Tongue (tissue), 2 donors: ENCODE measurements around the gene RMRP. TPM values are rescaled to one million over a fixed set of nuclear protein-coding genes. Genes with fewer than 3 reads are reported as not detected.
A peak's percentile ranks its signal among the peaks of the same experiment; 100 is the strongest.

ENCODE experiments used
- DNase-seq: peaks from one replicate; pipeline ENCODE4 v3.0.0-alpha.2; 2015
- total RNA-seq: library from RNA; depleted of rRNA; stranded (reverse); fragments of >200 nt; gene quantifications from one replicate; pipeline ENCODE4 v1.2.3, GENCODE V29; 2014

The RMRP gene
- total RNA-seq, 1 donor from 2014 or later: 2,887 TPM

- peak; percentile 51 for DNase-seq
Measured at GRCh38 chr9:35686222-35687203, 28.7 kb upstream of the RMRP start.

- no peak for DNase-seq
Measured at GRCh38 chr9:35685506-35685905, 27.7 kb upstream of the RMRP start.

DNA sequence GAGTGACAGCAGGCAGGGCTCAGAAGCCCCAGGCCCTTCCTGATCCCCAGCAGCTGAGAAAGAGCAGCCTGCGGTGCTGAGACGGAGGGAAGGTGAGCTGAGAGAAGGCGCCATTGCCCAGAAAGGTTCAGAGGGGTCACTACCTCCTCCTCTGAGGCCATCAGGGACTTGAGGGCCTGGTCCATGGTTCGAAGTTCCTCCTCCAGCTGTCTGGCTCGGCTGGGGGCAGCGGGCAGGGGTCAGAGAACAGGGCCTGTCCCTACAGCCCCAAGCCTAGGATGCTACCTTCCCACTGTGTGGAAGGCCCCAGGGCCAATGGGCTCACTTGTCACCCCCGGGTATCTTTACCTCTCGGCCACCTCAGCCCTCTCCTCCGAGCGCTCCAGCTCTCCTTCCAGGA, 27.1 kb upstream of the RMRP start:
- DNase-seq: no peak

DNA sequence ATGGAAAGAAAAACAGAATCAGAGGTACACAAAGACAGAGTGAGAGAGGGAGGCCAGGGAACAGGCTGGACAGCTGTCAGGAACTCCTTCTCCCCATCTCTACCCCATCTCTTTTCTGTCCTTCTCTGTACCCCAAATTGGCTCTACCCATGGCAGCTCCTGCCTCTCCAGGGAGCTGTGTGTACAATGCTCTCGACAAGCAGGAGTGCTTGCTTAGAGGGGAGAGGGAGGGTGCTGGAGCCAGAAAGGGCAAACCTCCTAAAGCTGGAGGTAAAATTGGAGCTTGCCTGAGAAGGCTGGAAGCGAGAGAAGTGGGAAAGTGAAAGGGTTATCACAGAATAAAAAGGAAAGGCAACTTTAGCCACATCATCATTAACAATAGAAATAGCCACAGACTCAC, 25.5 kb upstream of the RMRP start:
- DNase-seq: no peak

DNA sequence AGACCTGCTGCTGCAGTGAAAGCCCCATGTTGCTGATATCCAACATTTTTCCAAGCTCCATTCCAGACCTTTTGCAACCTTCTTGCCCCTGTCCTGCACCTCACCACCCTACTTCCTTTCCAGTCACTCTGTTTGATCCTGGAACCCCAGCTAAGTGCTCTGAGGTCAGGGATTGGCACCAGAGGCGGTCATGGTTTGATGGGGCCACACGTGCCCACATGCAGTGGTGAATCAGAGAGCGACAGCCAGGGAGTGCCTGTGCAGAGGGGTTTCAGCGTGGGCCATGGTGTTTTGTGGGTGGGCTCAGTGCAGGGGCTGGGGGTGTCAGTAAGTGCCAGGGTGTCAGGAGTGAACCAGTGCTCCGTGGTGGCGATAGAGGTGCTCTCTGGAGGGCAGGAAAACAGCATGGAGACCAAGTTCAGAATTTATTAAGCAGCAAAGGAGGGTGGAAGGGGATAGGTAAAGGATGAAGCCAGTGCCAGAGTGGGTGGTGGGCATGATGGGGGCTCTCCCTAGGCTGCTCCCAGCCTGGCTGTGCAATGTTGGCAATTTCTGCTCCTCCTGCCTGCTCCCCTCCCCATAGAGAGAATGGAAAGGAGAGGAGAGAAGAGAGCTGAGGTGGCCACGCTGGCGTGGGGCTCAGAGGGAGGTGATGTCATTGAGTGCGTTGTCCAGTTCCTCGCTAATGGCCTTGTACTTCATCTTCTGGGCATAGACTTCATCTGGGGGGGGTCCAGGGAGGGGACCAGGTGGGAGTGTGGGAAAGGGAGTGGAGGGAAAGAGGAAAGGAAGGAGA, 24.9 kb upstream of the RMRP start:
- no peak for DNase-seq

DNA sequence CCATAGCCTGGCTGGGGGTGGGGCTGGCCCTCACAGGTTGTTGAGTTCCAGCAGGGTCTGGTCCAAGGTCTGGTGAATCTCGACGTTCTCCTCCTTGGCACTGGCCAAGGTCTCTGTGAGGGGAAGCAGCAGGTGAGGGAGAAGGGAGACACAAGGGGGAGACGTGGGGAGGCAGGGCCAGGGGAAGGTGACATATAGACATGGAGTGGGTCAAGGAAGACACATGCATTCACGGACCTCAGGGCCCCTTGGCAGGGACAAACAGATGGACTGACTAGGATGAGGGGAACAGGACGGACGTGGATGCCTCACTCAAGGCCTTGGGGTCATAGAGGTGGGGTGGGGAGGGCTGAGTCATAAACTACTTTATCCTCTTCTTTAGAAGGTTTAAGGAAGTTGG, 24.2 kb upstream of the RMRP start:
- peak; percentile 30 for DNase-seq

- peak; percentile 32 for DNase-seq
Measured at GRCh38 chr9:35681341-35682002, 23.7 kb upstream of the RMRP start.

DNA sequence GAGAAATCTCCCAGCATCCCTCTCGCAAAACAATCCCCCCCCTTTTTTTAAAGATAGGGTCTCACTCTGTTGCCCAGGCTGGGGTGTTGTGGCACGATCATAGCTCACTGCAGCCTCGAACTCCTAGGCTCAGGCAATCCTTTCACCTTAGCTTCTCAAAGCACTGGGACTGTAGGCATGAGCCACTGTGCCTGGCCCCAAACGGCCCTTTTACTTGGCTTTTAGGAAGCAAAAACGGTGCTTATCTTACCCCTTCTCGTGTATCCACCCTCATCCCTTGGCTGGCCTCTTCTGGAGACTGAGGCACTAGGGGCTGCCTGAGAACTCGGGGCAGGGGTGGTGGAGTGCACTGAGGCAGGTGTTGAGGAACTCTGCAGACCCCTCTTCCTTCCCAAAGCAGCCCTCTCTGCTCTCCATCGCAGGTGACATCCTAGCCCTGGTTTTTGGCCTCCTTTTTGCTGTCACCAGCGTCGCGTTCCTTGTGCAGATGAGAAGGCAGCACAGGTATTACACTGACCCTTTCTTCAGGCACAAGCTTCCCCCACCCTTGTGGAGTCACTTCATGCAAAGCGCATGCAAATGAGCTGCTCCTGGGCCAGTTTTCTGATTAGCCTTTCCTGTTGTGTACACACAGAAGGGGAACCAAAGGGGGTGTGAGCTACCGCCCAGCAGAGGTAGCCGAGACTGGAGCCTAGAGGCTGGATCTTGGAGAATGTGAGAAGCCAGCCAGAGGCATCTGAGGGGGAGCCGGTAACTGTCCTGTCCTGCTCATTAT, 22.7 kb upstream of the RMRP start:
- peak; percentile 46 for DNase-seq

- DNase-seq: no peak
Measured at GRCh38 chr9:35679766-35680330, 22.0 kb upstream of the RMRP start.

DNA sequence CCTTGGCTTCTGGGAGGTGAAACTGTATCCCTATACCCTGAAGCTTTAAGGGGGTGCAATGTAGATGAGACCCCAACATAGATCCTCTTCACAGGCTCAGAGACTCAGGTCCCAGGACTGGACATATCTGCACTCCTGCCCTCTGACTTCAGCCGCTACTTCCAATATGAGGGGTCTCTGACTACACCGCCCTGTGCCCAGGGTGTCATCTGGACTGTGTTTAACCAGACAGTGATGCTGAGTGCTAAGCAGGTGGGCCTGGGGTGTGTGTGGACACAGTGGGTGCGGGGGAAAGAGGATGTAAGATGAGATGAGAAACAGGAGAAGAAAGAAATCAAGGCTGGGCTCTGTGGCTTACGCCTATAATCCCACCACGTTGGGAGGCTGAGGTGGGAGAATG, 21.3 kb upstream of the RMRP start:
- DNase-seq: no peak

DNA sequence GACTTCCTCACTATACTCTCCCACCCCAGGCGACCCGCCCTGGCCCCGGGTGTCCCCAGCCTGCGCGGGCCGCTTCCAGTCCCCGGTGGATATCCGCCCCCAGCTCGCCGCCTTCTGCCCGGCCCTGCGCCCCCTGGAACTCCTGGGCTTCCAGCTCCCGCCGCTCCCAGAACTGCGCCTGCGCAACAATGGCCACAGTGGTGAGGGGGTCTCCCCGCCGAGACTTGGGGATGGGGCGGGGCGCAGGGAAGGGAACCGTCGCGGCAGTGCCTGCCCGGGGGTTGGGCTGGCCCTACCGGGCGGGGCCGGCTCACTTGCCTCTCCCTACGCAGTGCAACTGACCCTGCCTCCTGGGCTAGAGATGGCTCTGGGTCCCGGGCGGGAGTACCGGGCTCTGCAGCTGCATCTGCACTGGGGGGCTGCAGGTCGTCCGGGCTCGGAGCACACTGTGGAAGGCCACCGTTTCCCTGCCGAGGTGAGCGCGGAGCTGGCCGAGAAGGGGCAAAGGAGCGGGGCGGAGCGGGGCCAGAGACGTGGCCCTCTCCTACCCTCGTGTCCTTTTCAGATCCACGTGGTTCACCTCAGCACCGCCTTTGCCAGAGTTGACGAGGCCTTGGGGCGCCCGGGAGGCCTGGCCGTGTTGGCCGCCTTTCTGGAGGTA, 18.0 kb upstream of the RMRP start:
- DNase-seq: peak; percentile 89

DNA sequence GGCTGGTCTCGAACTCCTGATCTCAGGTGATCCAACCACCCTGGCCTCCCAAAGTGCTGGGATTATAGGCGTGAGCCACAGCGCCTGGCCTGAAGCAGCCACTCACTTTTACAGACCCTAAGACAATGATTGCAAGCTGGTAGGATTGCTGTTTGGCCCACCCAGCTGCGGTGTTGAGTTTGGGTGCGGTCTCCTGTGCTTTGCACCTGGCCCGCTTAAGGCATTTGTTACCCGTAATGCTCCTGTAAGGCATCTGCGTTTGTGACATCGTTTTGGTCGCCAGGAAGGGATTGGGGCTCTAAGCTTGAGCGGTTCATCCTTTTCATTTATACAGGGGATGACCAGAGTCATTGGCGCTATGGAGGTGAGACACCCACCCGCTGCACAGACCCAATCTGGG, 17.4 kb upstream of the RMRP start:
- DNase-seq: peak; percentile 40

GRCh38 chr9:35674025-35674361, 16.2 kb upstream of the RMRP start:
- DNase-seq: no peak

- peak; percentile 61 for DNase-seq
Measured at GRCh38 chr9:35673132-35674024, 15.6 kb upstream of the RMRP start, which contains the start of gene CA9. Gene CA9, plus strand, starts transcription at chr9:35673928. Its CDS starts 32 bp downstream, at chr9:35673960.

GRCh38 chr9:35669331-35670145, 11.7 kb upstream of the RMRP start:
- DNase-seq: no peak

- no peak for DNase-seq
Measured at GRCh38 chr9:35667939-35668338, 10.1 kb upstream of the RMRP start.

GRCh38 chr9:35666549-35666948, 8.7 kb upstream of the RMRP start:
- no peak for DNase-seq

- no peak for DNase-seq
Measured at GRCh38 chr9:35666045-35666444, 8.2 kb upstream of the RMRP start.

DNA sequence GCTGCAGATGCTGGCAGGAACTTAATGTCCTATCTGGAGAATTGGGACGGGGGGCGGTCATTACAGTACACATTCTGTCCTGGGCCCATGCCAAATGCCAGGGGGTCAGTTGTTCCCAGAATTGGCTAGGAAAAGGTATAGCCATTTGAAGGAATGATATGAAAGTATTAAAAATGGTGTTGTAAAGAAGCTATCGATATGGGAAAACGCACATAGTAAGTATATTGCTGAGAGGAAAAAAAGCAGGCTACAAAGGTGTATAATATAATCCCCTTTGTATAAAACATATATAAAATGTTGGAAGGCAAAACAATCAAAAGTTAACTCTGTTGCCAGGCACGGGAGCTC, 7.6 kb upstream of the RMRP start:
- no peak for DNase-seq
